Measurements from ENCODE around the gene MRAP2. TPM values are rescaled to one million over a fixed set of nuclear protein-coding genes. Genes with fewer than 3 reads are reported as not detected.
"Not testable (repeated sequence)": the region's sequence is repeated elsewhere in the genome, so short reads cannot be mapped to it uniquely, and the experiment has no call there.

MRAP2 gene
- total RNA-seq, 1 donor from 2014 or later: 4.2 TPM

DNA sequence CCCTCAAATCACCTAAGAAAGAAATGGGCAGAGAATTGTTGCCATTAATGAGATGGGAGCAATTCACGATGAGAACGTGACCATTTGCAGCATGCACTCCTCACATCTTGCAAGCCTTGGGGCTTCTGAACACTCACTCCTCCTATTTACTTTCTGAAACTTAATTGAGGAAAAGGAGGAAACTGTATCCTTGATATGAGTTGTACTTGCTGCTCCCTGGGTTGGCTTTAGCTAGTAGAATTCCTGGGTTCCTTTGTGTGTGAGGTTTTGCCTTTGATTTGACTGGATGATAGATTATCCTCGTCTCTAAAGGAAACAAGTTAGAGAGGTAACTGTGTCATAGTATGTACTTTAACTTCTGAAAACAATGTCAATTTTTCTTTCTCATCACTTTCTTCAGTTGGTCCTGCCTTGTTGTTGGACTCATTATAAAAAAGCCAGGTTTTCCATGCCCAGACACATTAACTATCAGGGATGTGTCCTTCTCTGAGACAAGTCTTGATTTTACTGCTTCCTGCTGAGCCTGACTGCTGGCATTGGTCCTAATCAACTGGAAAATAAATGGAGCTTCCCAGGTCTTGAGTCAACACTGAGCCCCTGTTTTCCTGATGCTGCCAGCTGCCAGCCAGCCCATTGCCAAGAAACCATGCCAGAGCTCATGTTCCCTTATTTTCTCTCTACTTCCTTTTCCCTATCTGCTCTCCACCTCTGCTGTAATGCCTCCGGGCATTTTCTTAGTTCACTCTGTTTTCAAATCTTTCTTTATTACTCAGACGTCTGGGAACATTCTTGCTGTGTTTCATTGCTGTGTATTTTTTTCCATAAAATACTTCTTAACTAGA is 6.0 kb upstream of the MRAP2 start:
- Histone ChIP-seq H3K9me3 (no peaks in the 10 kb centered on the region), H3K4me1 (peaks cover 28% of the 10 kb centered on the region), H3K27ac (no peak overlapping the region), H3K36me3 (no peaks in the 10 kb centered on the region), H3K4me3 (no peak overlapping the region), H3K27me3 (no peaks in the 10 kb centered on the region)
- DNase-seq (ENCODE audit: extremely low spot score in 2 of 2): no peak
- TF ChIP-seq, protein P1, sequence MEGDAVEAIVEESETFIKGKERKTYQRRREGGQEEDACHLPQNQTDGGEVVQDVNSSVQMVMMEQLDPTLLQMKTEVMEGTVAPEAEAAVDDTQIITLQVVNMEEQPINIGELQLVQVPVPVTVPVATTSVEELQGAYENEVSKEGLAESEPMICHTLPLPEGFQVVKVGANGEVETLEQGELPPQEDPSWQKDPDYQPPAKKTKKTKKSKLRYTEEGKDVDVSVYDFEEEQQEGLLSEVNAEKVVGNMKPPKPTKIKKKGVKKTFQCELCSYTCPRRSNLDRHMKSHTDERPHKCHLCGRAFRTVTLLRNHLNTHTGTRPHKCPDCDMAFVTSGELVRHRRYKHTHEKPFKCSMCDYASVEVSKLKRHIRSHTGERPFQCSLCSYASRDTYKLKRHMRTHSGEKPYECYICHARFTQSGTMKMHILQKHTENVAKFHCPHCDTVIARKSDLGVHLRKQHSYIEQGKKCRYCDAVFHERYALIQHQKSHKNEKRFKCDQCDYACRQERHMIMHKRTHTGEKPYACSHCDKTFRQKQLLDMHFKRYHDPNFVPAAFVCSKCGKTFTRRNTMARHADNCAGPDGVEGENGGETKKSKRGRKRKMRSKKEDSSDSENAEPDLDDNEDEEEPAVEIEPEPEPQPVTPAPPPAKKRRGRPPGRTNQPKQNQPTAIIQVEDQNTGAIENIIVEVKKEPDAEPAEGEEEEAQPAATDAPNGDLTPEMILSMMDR (IDR thresholded peaks at IDR 0.05): no peak
- TF ChIP-seq POLR2A (IDR thresholded peaks at IDR 0.05): no peak
- TF ChIP-seq POLR2AphosphoS5 (IDR thresholded peaks at IDR 0.05; ENCODE audit: insufficient read depth in 1 of 2, low read depth in 1 of 2): no peak
- intact Hi-C loops (cut with DNase I): no loop called here

DNA sequence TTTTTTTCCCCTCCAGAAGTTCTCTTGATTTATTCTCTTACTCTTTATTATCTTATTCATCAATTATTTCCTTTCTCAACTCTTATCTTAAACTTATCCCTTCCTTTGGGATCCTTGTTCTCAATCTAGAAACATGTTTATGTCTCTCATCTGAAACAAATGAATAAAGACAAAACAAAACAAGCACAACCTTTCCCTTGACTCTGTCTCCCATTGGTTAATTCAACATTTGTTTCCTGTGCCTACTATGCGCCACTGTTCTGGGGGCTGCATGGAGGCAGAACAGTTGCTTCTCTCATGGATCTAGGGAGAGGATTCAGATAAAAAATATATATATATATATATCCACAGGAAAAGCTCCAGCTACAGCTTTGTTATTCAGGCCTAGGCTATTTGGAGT is 5.2 kb upstream of the MRAP2 start:
- DNase-seq (ENCODE audit: extremely low spot score in 2 of 2): no peak
- intact Hi-C loops (cut with DNase I): no loop called here
- H3K27ac ChIP-seq: no peak overlapping the region
- no peaks in the 10 kb centered on the region for H3K36me3 ChIP-seq
- TF ChIP-seq POLR2A (IDR thresholded peaks at IDR 0.05) (no peak), POLR2AphosphoS5 (IDR thresholded peaks at IDR 0.05; ENCODE audit: insufficient read depth in 1 of 2, low read depth in 1 of 2) (no peak)
- TF ChIP-seq, protein P1 (IDR thresholded peaks at IDR 0.05): no peak
- H3K4me1 ChIP-seq: peaks cover 28% of the 10 kb centered on the region
- H3K27me3 ChIP-seq: no peaks in the 10 kb centered on the region
- no peaks in the 10 kb centered on the region for H3K9me3 ChIP-seq
- H3K4me3 ChIP-seq: no peak overlapping the region

DNA sequence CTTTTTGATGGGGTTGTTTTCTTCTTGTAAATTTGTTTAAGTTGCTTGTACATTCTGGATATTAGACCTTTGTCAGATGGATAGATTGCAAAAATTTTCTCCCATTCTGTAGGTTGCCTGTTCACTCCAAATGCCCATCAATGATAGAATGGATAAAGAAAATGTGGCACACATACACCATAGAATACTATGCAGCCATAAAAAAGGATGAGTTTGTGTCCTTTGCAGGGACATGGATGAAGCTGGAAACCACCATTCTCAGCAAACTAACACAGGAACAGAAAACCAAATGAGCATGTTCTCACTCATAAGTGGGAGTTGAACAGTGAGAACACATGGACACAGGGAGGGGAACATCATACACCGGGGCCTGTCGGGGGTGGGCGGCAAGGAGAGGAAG is 1.6 kb upstream of the MRAP2 start:
- H3K9me3 ChIP-seq; H3K36me3 ChIP-seq; intact Hi-C loops (cut with DNase I); H3K4me3 ChIP-seq; H3K27ac ChIP-seq; DNase-seq (ENCODE audit: extremely low spot score in 2 of 2); H3K27me3 ChIP-seq: not testable (repeated sequence)
- H3K4me1 ChIP-seq: peaks cover 25% of the 10 kb centered on the region

DNA sequence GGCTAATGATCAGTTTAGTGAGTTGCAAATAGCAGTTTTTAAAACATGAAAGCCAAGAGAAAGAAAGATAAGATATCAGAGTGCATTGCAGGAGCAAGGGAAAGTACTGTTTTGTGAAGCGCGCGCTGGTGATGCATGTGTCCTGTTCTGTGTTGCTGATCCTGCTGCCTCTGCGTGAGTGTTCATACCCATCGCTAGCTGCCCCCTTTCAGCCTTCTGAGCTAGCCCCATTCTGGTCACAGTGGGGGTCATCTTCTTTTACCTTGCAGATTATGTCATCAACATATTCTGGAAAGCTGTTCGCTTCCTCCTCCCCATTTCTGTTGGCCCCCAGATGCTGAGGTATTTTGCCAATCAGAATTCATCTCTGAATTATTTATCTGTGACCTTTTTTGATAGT is 1.9 kb downstream of the MRAP2 start:
- peaks cover 9% of the 10 kb centered on the region for H3K4me1 ChIP-seq
- no peak for DNase-seq (ENCODE audit: extremely low spot score in 2 of 2)
- TF ChIP-seq POLR2AphosphoS5 (IDR thresholded peaks at IDR 0.05; ENCODE audit: insufficient read depth in 1 of 2, low read depth in 1 of 2) (no peak), POLR2A (IDR thresholded peaks at IDR 0.05) (no peak)
- TF ChIP-seq, protein P1 (IDR thresholded peaks at IDR 0.05): no peak
- no peaks in the 10 kb centered on the region for H3K36me3 ChIP-seq
- intact Hi-C loops (cut with DNase I): no loop called here
- no peak overlapping the region for H3K4me3 ChIP-seq
- no peak overlapping the region for H3K27ac ChIP-seq
- no peaks in the 10 kb centered on the region for H3K9me3 ChIP-seq
- no peaks in the 10 kb centered on the region for H3K27me3 ChIP-seq

DNA sequence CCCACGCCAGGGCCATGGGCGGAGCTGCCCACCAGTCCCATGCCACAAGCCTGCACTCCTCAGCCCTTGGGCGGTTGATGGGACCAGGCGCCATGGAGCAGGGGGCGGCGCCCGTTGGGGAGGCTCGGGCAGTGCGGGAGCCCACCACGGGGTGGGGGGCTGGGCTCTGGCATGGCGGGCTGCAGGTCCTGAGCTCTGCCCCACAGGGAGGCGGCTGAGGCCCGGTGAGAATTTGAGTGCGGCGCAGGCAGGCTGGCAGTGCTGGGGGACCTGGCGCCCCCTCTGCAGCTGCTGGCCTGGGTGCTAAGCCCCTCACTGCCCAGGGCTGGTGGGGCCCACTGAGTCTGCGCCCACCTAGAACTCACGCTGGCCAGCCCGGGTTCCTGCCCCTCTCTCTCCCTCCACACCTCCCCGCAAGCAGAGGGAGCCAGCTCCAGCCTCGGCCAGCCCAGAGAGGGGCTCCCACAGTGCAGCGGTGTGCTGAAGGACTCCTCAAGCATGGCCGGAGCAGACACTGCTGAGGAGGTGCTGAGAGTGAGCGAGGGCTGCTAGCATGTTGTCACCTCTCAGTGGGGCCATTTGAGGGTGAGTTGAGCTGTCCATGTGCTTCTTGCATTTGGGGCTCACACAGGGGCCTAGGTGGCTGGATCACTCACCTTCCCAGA is 4.0 kb downstream of the MRAP2 start:
- Histone ChIP-seq H3K4me1 (peaks cover 9% of the 10 kb centered on the region), H3K4me3 (no peak overlapping the region), H3K36me3 (no peaks in the 10 kb centered on the region), H3K27me3 (no peaks in the 10 kb centered on the region), H3K9me3 (no peaks in the 10 kb centered on the region), H3K27ac (no peak overlapping the region)
- intact Hi-C loops (cut with DNase I): no loop called here
- no peak for TF ChIP-seq POLR2A (IDR thresholded peaks at IDR 0.05)
- TF ChIP-seq POLR2AphosphoS5 (IDR thresholded peaks at IDR 0.05; ENCODE audit: insufficient read depth in 1 of 2, low read depth in 1 of 2): no peak
- TF ChIP-seq, protein P1 (IDR thresholded peaks at IDR 0.05): no peak
- no peak for DNase-seq (ENCODE audit: extremely low spot score in 2 of 2)
